ENCODE data around the gene HILPDA.
"Not testable (repeated sequence)": the region's sequence is repeated elsewhere in the genome, so short reads cannot be mapped to it uniquely, and the experiment has no call there.

The HILPDA gene

GRCh38 chr7:128431221-128431620, 24.5 kb upstream of the HILPDA start:
- no peak for DNase-seq

GRCh38 chr7:128431754-128432153, 23.9 kb upstream of the HILPDA start:
- DNase-seq, result no peak

- DNase-seq, result no peak
Measured at GRCh38 chr7:128434413-128435326, 21.0 kb upstream of the HILPDA start.

- DNase-seq, result no peak
Measured at GRCh38 chr7:128435327-128435686, 20.4 kb upstream of the HILPDA start.

- DNase-seq, result no peak
Measured at GRCh38 chr7:128437426-128438332, 18.0 kb upstream of the HILPDA start.

- no peak for DNase-seq
Measured at GRCh38 chr7:128442356-128442755, 13.3 kb upstream of the HILPDA start.

- no peak for DNase-seq
Measured at GRCh38 chr7:128443831-128444600, 11.7 kb upstream of the HILPDA start.

GRCh38 chr7:128446306-128446705, 9.4 kb upstream of the HILPDA start:
- peak in 19 of 58 donors; percentile 4 to 29 (median 12) for DNase-seq

GRCh38 chr7:128447941-128448564, 7.6 kb upstream of the HILPDA start:
- no peak for DNase-seq

- DNase-seq, result no peak
Measured at GRCh38 chr7:128448751-128449302, 6.9 kb upstream of the HILPDA start.

GRCh38 chr7:128450409-128450808, 5.3 kb upstream of the HILPDA start:
- no peak for DNase-seq

GRCh38 chr7:128450913-128451312, 4.8 kb upstream of the HILPDA start:
- no peak for DNase-seq

GRCh38 chr7:128452552-128452951, 3.1 kb upstream of the HILPDA start:
- no peak for DNase-seq

- peak in 50 of 58 donors; percentile 11 to 87 (median 53) for DNase-seq
Measured at GRCh38 chr7:128453836-128454804, 1.6 kb upstream of the HILPDA start.

GRCh38 chr7:128454808-128455542, 703 bp upstream of the HILPDA start:
- peak in 1 of 58 donors; percentile 49 for DNase-seq

GRCh38 chr7:128456255-128456725, 612 bp downstream of the HILPDA start:
- DNase-seq, result peak in 1 of 58 donors; percentile 34

GRCh38 chr7:128457385-128457784, 1.7 kb downstream of the HILPDA start:
- DNase-seq, result not testable (repeated sequence)

- no peak for DNase-seq
Measured at GRCh38 chr7:128458956-128459355, 3.3 kb downstream of the HILPDA start.

Measured in anterior cingulate cortex (tissue), 58 donors.